IMR-90 (cell line): ENCODE data around the gene TMEM204.

ENCODE experiments used
- CTCF ChIP-seq: conservative IDR thresholded peaks from 2 replicates; pipeline ENCODE4 v1.5.1; 2012; ENCODE audit warnings: mild to moderate bottlenecking, low read depth, low read length, improper control_type of control experiment
- MXI1 ChIP-seq: IDR thresholded peaks from 2 replicates; pipeline ENCODE4 v1.6.1; 2012; ENCODE audit warnings: low read depth, mild to moderate bottlenecking, low read length, moderate library complexity, borderline replicate concordance
- POLR2A ChIP-seq: IDR thresholded peaks from 2 replicates; pipeline ENCODE4 v1.6.1; 2012; ENCODE audit warnings: mild to moderate bottlenecking, low read depth, low read length
- SMC3 ChIP-seq: fragments of 150-350 bp; IDR thresholded peaks from 2 replicates; pipeline ENCODE4 v1.6.1; 2016; ENCODE audit warnings: low read depth, mild to moderate bottlenecking, antibody characterized with exemption, low read length, moderate library complexity
- USF2 ChIP-seq: fragments of 150-350 bp; IDR thresholded peaks from 2 replicates; pipeline ENCODE4 v1.6.1; 2017; ENCODE audit warnings: mild to moderate bottlenecking, antibody characterized with exemption, low read length, low read depth

GRCh38 chr16:1573301-1573700, 39.8 kb downstream of the TMEM204 start:
- TF ChIP-seq SMC3 (no peak), CTCF (no peak), MXI1 (no peak), USF2 (no peak), POLR2A (no peak)
